HG03025 (cell line): Measurements from ENCODE around the gene PCDHB13.
"Not testable (repeated sequence)": the region's sequence is repeated elsewhere in the genome, so short reads cannot be mapped to it uniquely, and the experiment has no call there.

Source experiments
- ATAC-seq: cut with Tn5 transposase; IDR thresholded peaks from one replicate; pipeline ENCODE4 v1.9.1; 2021; ENCODE audit warnings: mild to moderate bottlenecking, moderate library complexity; ENCODE audit not compliant: unreplicated experiment, low FRiP score

The PCDHB13 gene

GRCh38 chr5:141201126-141201525, 12.6 kb upstream of the PCDHB13 start:
- ATAC-seq, result not testable (repeated sequence)

GRCh38 chr5:141201646-141202045, 12.1 kb upstream of the PCDHB13 start:
- ATAC-seq, result not testable (repeated sequence)

- no peak for ATAC-seq
Measured at GRCh38 chr5:141208478-141208877, 5.2 kb upstream of the PCDHB13 start, which contains the start of gene PCDHB12. Gene PCDHB12, plus strand, starts transcription at chr5:141208719. Its CDS starts 189 bp downstream, at chr5:141208908.

- not testable (repeated sequence) for ATAC-seq
Measured at GRCh38 chr5:141210281-141210680, 3.4 kb upstream of the PCDHB13 start.

- ATAC-seq, result not testable (repeated sequence)
Measured at GRCh38 chr5:141210849-141211248, 2.9 kb upstream of the PCDHB13 start.

- ATAC-seq, result not testable (repeated sequence)
Measured at GRCh38 chr5:141214583-141214982, 864 bp downstream of the PCDHB13 start.

- ATAC-seq, result not testable (repeated sequence)
Measured at GRCh38 chr5:141215504-141215903, 1.8 kb downstream of the PCDHB13 start.

GRCh38 chr5:141216035-141216434, 2.3 kb downstream of the PCDHB13 start:
- ATAC-seq, result not testable (repeated sequence)

- ATAC-seq, result no peak
Measured at GRCh38 chr5:141223112-141223783, 9.5 kb downstream of the PCDHB13 start, which contains the start of gene PCDHB14. Gene PCDHB14, plus strand, starts transcription at chr5:141223343. Its CDS starts 163 bp downstream, at chr5:141223506.

- not testable (repeated sequence) for ATAC-seq
Measured at GRCh38 chr5:141224844-141225243, 11.1 kb downstream of the PCDHB13 start.

- ATAC-seq, result not testable (repeated sequence)
Measured at GRCh38 chr5:141225421-141225820, 11.7 kb downstream of the PCDHB13 start.

GRCh38 chr5:141234109-141234667, 20.5 kb downstream of the PCDHB13 start:
- ATAC-seq, result no peak

GRCh38 chr5:141235922-141236321, 22.2 kb downstream of the PCDHB13 start:
- ATAC-seq, result not testable (repeated sequence)

GRCh38 chr5:141236516-141237313, 23.0 kb downstream of the PCDHB13 start:
- no peak for ATAC-seq

GRCh38 chr5:141241496-141241895, 27.8 kb downstream of the PCDHB13 start:
- no peak for ATAC-seq

GRCh38 chr5:141245250-141245717, 31.6 kb downstream of the PCDHB13 start, which contains the start of gene PCDHB15:
Gene PCDHB15, plus strand, starts transcription at chr5:141245395. Its CDS starts 184 bp downstream, at chr5:141245579.
- no peak for ATAC-seq

GRCh38 chr5:141246971-141247370, 33.3 kb downstream of the PCDHB13 start:
- ATAC-seq, result not testable (repeated sequence)

- ATAC-seq, result not testable (repeated sequence)
Measured at GRCh38 chr5:141247434-141247833, 33.7 kb downstream of the PCDHB13 start.

- no peak for ATAC-seq
Measured at GRCh38 chr5:141250576-141250975, 36.9 kb downstream of the PCDHB13 start.

- ATAC-seq, result no peak
Measured at GRCh38 chr5:141258464-141258863, 44.7 kb downstream of the PCDHB13 start.

GRCh38 chr5:141258948-141259347, 45.2 kb downstream of the PCDHB13 start:
- ATAC-seq, result no peak
